ENCODE data around the gene GRM1.

GRM1 gene

GRCh38 chr6:146260886-146261285 lies 232.0 kb downstream of the GRM1 start:
- Histone ChIP-seq H3K9me3 (ENCODE audit: insufficient read depth, low read length, severe bottlenecking) (no peaks in the 10 kb centered on the region), H3K4me2 (ENCODE audit: insufficient read depth, low read length) (no peak overlapping the region), H3K9ac (ENCODE audit: low read depth, low read length) (no peak overlapping the region), H3K36me3 (ENCODE audit: insufficient read depth, low read length) (no peaks in the 10 kb centered on the region), H3K4me3 (ENCODE audit: low read depth in 1 of 2, low read length in 2 of 2) (no peak overlapping the region), H2AFZ (ENCODE audit: low read depth, low read length) (no peak overlapping the region), H3K79me2 (ENCODE audit: insufficient read depth, low read length) (no peaks in the 10 kb centered on the region), H4K20me1 (ENCODE audit: insufficient read depth, low read length) (no peaks in the 10 kb centered on the region), H3K27me3 (ENCODE audit: insufficient read depth, low read length, poor library complexity) (no peaks in the 10 kb centered on the region), H3K4me1 (ENCODE audit: insufficient read depth, low read length) (no peaks in the 10 kb centered on the region), H3K27ac (ENCODE audit: low read length) (no peak overlapping the region)
- TF ChIP-seq EZH2 (IDR thresholded peaks at IDR 0.05; ENCODE audit: borderline replicate concordance, low read depth, low read length, severe bottlenecking), result no peak
- no peak for TF ChIP-seq CTCF (IDR thresholded peaks at IDR 0.05; ENCODE audit: borderline replicate concordance, extremely low read depth, low read length, poor library complexity, severe bottlenecking)
- DNase-seq (no peak), ATAC-seq (ENCODE audit: insufficient read depth, low read depth) (no peak)

GRCh38 chr6:146265056-146265455 lies 236.2 kb downstream of the GRM1 start:
- Histone ChIP-seq H3K4me3 (ENCODE audit: low read depth in 1 of 2, low read length in 2 of 2) (no peak overlapping the region), H3K4me2 (ENCODE audit: insufficient read depth, low read length) (no peak overlapping the region), H4K20me1 (ENCODE audit: insufficient read depth, low read length) (no peaks in the 10 kb centered on the region), H3K9me3 (ENCODE audit: insufficient read depth, low read length, severe bottlenecking) (no peaks in the 10 kb centered on the region), H3K36me3 (ENCODE audit: insufficient read depth, low read length) (no peaks in the 10 kb centered on the region), H3K79me2 (ENCODE audit: insufficient read depth, low read length) (no peaks in the 10 kb centered on the region), H3K27me3 (ENCODE audit: insufficient read depth, low read length, poor library complexity) (no peaks in the 10 kb centered on the region), H2AFZ (ENCODE audit: low read depth, low read length) (no peak overlapping the region), H3K9ac (ENCODE audit: low read depth, low read length) (no peak overlapping the region), H3K27ac (ENCODE audit: low read length) (no peak overlapping the region), H3K4me1 (ENCODE audit: insufficient read depth, low read length) (no peaks in the 10 kb centered on the region)
- TF ChIP-seq EZH2 (IDR thresholded peaks at IDR 0.05; ENCODE audit: borderline replicate concordance, low read depth, low read length, severe bottlenecking), result no peak
- TF ChIP-seq CTCF (IDR thresholded peaks at IDR 0.05; ENCODE audit: borderline replicate concordance, extremely low read depth, low read length, poor library complexity, severe bottlenecking), result no peak
- ATAC-seq (ENCODE audit: insufficient read depth, low read depth) (no peak), DNase-seq (no peak)

- no peaks in the 10 kb centered on the region for H3K27me3 ChIP-seq (ENCODE audit: insufficient read depth, low read length, poor library complexity)
- H3K9me3 ChIP-seq (ENCODE audit: insufficient read depth, low read length, severe bottlenecking), result no peaks in the 10 kb centered on the region
- no peak overlapping the region for H2AFZ ChIP-seq (ENCODE audit: low read depth, low read length)
- H3K9ac ChIP-seq (ENCODE audit: low read depth, low read length), result no peak overlapping the region
- H4K20me1 ChIP-seq (ENCODE audit: insufficient read depth, low read length), result no peaks in the 10 kb centered on the region
- no peak for TF ChIP-seq EZH2 (IDR thresholded peaks at IDR 0.05; ENCODE audit: borderline replicate concordance, low read depth, low read length, severe bottlenecking)
- TF ChIP-seq CTCF (IDR thresholded peaks at IDR 0.05; ENCODE audit: borderline replicate concordance, extremely low read depth, low read length, poor library complexity, severe bottlenecking), result no peak
- no peaks in the 10 kb centered on the region for H3K79me2 ChIP-seq (ENCODE audit: insufficient read depth, low read length)
- no peak overlapping the region for H3K27ac ChIP-seq (ENCODE audit: low read length)
- H3K4me3 ChIP-seq (ENCODE audit: low read depth in 1 of 2, low read length in 2 of 2), result no peak overlapping the region
- ATAC-seq (ENCODE audit: insufficient read depth, low read depth), result no peak
- no peaks in the 10 kb centered on the region for H3K4me1 ChIP-seq (ENCODE audit: insufficient read depth, low read length)
- no peak overlapping the region for H3K4me2 ChIP-seq (ENCODE audit: insufficient read depth, low read length)
- H3K36me3 ChIP-seq (ENCODE audit: insufficient read depth, low read length), result no peaks in the 10 kb centered on the region
- no peak for DNase-seq
These were observed 238.6 kb downstream of the GRM1 start for GRCh38 chr6:146267447-146267846.

- H3K4me1 ChIP-seq (ENCODE audit: insufficient read depth, low read length), result no peaks in the 10 kb centered on the region
- H4K20me1 ChIP-seq (ENCODE audit: insufficient read depth, low read length), result no peaks in the 10 kb centered on the region
- no peaks in the 10 kb centered on the region for H3K79me2 ChIP-seq (ENCODE audit: insufficient read depth, low read length)
- H3K4me3 ChIP-seq (ENCODE audit: low read depth in 1 of 2, low read length in 2 of 2), result no peak overlapping the region
- no peak for TF ChIP-seq EZH2 (IDR thresholded peaks at IDR 0.05; ENCODE audit: borderline replicate concordance, low read depth, low read length, severe bottlenecking)
- no peak for TF ChIP-seq CTCF (IDR thresholded peaks at IDR 0.05; ENCODE audit: borderline replicate concordance, extremely low read depth, low read length, poor library complexity, severe bottlenecking)
- H2AFZ ChIP-seq (ENCODE audit: low read depth, low read length), result no peak overlapping the region
- no peak overlapping the region for H3K27ac ChIP-seq (ENCODE audit: low read length)
- no peak overlapping the region for H3K4me2 ChIP-seq (ENCODE audit: insufficient read depth, low read length)
- no peaks in the 10 kb centered on the region for H3K36me3 ChIP-seq (ENCODE audit: insufficient read depth, low read length)
- H3K9ac ChIP-seq (ENCODE audit: low read depth, low read length), result no peak overlapping the region
- no peaks in the 10 kb centered on the region for H3K27me3 ChIP-seq (ENCODE audit: insufficient read depth, low read length, poor library complexity)
- no peak for DNase-seq
- no peak for ATAC-seq (ENCODE audit: insufficient read depth, low read depth)
- H3K9me3 ChIP-seq (ENCODE audit: insufficient read depth, low read length, severe bottlenecking), result no peaks in the 10 kb centered on the region
These were observed 239.1 kb downstream of the GRM1 start for GRCh38 chr6:146267946-146268345.

Measured in DND-41 (cell line).